Hepatocyte (in vitro differentiated cells): ENCODE data around the gene ID1. TPM values are rescaled to one million over a fixed set of nuclear protein-coding genes. Genes with fewer than 3 reads are reported as not detected.
A peak's percentile ranks its signal among the peaks of the same experiment; 100 is the strongest.
"Not testable (repeated sequence)": the region's sequence is repeated elsewhere in the genome, so short reads cannot be mapped to it uniquely, and the experiment has no call there.

Experiments
- DNase-seq: peaks from one replicate; pipeline ENCODE4 v3.0.0-alpha.2; 2016; ENCODE audit warnings: low spot score
- H2AFZ ChIP-seq: fragments of 200-600 bp; sonication (generic); 2 replicates; pipeline ENCODE4 v1.6.0; 2016; ENCODE audit warnings: antibody characterized with exemption, mild to moderate bottlenecking
- H3K27ac ChIP-seq: fragments of 200-600 bp; sonication (generic); 2 replicates; pipeline ENCODE4 v1.5.1; 2016; ENCODE audit warnings: mild to moderate bottlenecking
- H3K27me3 ChIP-seq: fragments of 200-600 bp; sonication (generic); 2 replicates; pipeline ENCODE4 v1.6.1; 2016
- H3K36me3 ChIP-seq: fragments of 200-600 bp; sonication (generic); replicated peaks from 2 replicates; pipeline ENCODE4 v1.5.1; 2016; ENCODE audit warnings: low read depth; ENCODE audit not compliant: insufficient read depth
- H3K4me1 ChIP-seq: fragments of 200-600 bp; sonication (generic); 2 replicates; pipeline ENCODE4 v1.5.1; 2016; ENCODE audit warnings: mild to moderate bottlenecking, moderate library complexity; ENCODE audit not compliant: insufficient read depth
- H3K4me2 ChIP-seq: fragments of 200-600 bp; sonication (generic); 2 replicates; pipeline ENCODE4 v1.6.0; 2016
- H3K4me3 ChIP-seq: fragments of 200-600 bp; sonication (generic); 2 replicates; pipeline ENCODE4 v1.5.1; 2016; ENCODE audit warnings: mild to moderate bottlenecking
- H3K79me2 ChIP-seq: fragments of 200-600 bp; sonication (generic); 2 replicates; pipeline ENCODE4 v1.6.0; 2017; ENCODE audit warnings: mild to moderate bottlenecking
- H3K9me2 ChIP-seq: fragments of 200-600 bp; sonication (generic); replicated peaks from 2 replicates; pipeline ENCODE4 v1.6.0; 2017; ENCODE audit warnings: mild to moderate bottlenecking; ENCODE audit not compliant: insufficient read depth
- H3K9me3 ChIP-seq: fragments of 200-600 bp; sonication (generic); 2 replicates; pipeline ENCODE4 v1.5.1; 2016; ENCODE audit warnings: low read depth, mild to moderate bottlenecking
- H4K20me1 ChIP-seq: fragments of 200-600 bp; sonication (generic); 2 replicates; pipeline ENCODE4 v1.6.0; 2016; ENCODE audit warnings: mild to moderate bottlenecking; ENCODE audit not compliant: insufficient read depth, poor library complexity, severe bottlenecking
- CTCF ChIP-seq: fragments of 200-600 bp; sonication (generic); IDR thresholded peaks from 2 replicates; pipeline ENCODE4 v1.5.1; 2016; ENCODE audit warnings: antibody characterized with exemption, mild to moderate bottlenecking; ENCODE audit not compliant: poor library complexity
- EZH2 ChIP-seq: fragments of 200-600 bp; sonication (generic); IDR thresholded peaks from 2 replicates; pipeline ENCODE4 v1.6.1; 2016; ENCODE audit warnings: antibody characterized with exemption, mild to moderate bottlenecking, borderline replicate concordance
- EZH2phosphoT487 ChIP-seq: fragments of 200-600 bp; sonication (generic); IDR thresholded peaks from one replicate; pipeline ENCODE4 v1.6.1; 2018; ENCODE audit warnings: antibody characterized with exemption, mild to moderate bottlenecking, low read depth, moderate library complexity; ENCODE audit not compliant: unreplicated experiment, severe bottlenecking
- WGBS: methylation state at CpG from one replicate; pipeline ENCODE4 v1.1.6; 2016; ENCODE audit warnings: low lambda C conversion rate; ENCODE audit errors: missing lambda C conversion rate; 5-methylcytosine and 5-hydroxymethylcytosine counted together
- polyA plus RNA-seq: library from polyadenylated mRNA; unstranded; fragments of >200 nt; fragmentation: Nextera tagmentation; extraction: Ambion mirVana; gene quantifications from 2 replicates; pipeline ENCODE4 v1.2.1, GENCODE V29; 2016
- total RNA-seq: library from RNA; depleted of rRNA; stranded (reverse); fragments of >200 nt; gene quantifications from 2 replicates; pipeline ENCODE4 v1.2.3, GENCODE V29; 2014

ID1 gene
- total and polyA plus RNA-seq, 2 experiments from 2014 or later = 310 to 651 TPM

- H3K9me2 ChIP-seq = no peaks in the 10 kb centered on the region
- no peak overlapping the region for H2AFZ ChIP-seq
Observed at GRCh38 chr20:31607640-31608250, 2.7 kb downstream of the ID1 start.

GRCh38 chr20:31608251-31608945 lies 3.3 kb downstream of the ID1 start:
- H3K4me2 ChIP-seq = peak overlapping the region; percentile 76
- H3K36me3 ChIP-seq = no peaks in the 10 kb centered on the region
- H3K27ac ChIP-seq = peak overlapping the region; percentile 97
- 4% methylated on average over 45 of the region's 45 CpGs for WGBS
- no peaks in the 10 kb centered on the region for H3K9me3 ChIP-seq
- H3K27me3 ChIP-seq = no peaks in the 10 kb centered on the region
- DNase-seq = peak; percentile 100
- peaks cover 13% of the 10 kb centered on the region for H4K20me1 ChIP-seq
- TF ChIP-seq EZH2phosphoT487 (no peak), CTCF (no peak), EZH2 (no peak)
- no peaks in the 10 kb centered on the region for H3K9me2 ChIP-seq
- peaks cover 50% of the 10 kb centered on the region for H3K4me1 ChIP-seq
- H2AFZ ChIP-seq = no peak overlapping the region
- H3K4me3 ChIP-seq = no peak overlapping the region
- peaks cover 22% of the 10 kb centered on the region for H3K79me2 ChIP-seq

More at GRCh38 chr20:31607640-31608250, 2.7 kb downstream of the ID1 start:
- Histone ChIP-seq H3K36me3 (no peaks in the 10 kb centered on the region), H4K20me1 (peaks cover 13% of the 10 kb centered on the region), H3K27ac (peak overlapping the region; percentile 97), H3K4me1 (peaks cover 56% of the 10 kb centered on the region), H3K79me2 (peaks cover 22% of the 10 kb centered on the region), H3K9me3 (no peaks in the 10 kb centered on the region), H3K4me2 (peak overlapping the region; percentile 76), H3K4me3 (no peak overlapping the region), H3K27me3 (no peaks in the 10 kb centered on the region)
- TF ChIP-seq EZH2 = no peak
- TF ChIP-seq CTCF = no peak
- TF ChIP-seq EZH2phosphoT487 = no peak
- no peak for DNase-seq
- WGBS = 28% methylated on average over 9 of the region's 9 CpGs

- DNase-seq, H3K9me2 ChIP-seq, H4K20me1 ChIP-seq, H3K36me3 ChIP-seq, H3K79me2 ChIP-seq, H2AFZ ChIP-seq, H3K9me3 ChIP-seq, H3K4me3 ChIP-seq, H3K27me3 ChIP-seq: not testable (repeated sequence)
- Histone ChIP-seq H3K4me1 (peaks cover 45% of the 10 kb centered on the region), H3K27ac (peak overlapping the region; percentile 97), H3K4me2 (peak overlapping the region; percentile 36)
- 87% methylated on average over 12 of the region's 12 CpGs for WGBS
Observed at GRCh38 chr20:31612271-31612640, 7.2 kb downstream of the ID1 start.

- H3K9me2 ChIP-seq = no peaks in the 10 kb centered on the region
- H2AFZ ChIP-seq = no peak overlapping the region
- H3K27me3 ChIP-seq = no peaks in the 10 kb centered on the region
- H4K20me1 ChIP-seq = no peaks in the 10 kb centered on the region
- 85% methylated on average over 8 of the region's 8 CpGs for WGBS
- no peaks in the 10 kb centered on the region for H3K9me3 ChIP-seq
- no peak overlapping the region for H3K27ac ChIP-seq
- no peak for DNase-seq
- H3K4me3 ChIP-seq = no peak overlapping the region
- TF ChIP-seq EZH2phosphoT487 (no peak), CTCF (no peak), EZH2 (no peak)
- no peak overlapping the region for H3K4me2 ChIP-seq
- peaks cover 20% of the 10 kb centered on the region for H3K4me1 ChIP-seq
- H3K36me3 ChIP-seq = no peaks in the 10 kb centered on the region
- H3K79me2 ChIP-seq = no peaks in the 10 kb centered on the region
Observed at GRCh38 chr20:31615416-31615815, 10.3 kb downstream of the ID1 start.
